Measurements from ENCODE around the gene USP10.

Gene USP10

GRCh38 chr16:84827897-84828296 lies 128.1 kb downstream of the USP10 start:
- no peak for DNase-seq

GRCh38 chr16:84828322-84828721 lies 128.5 kb downstream of the USP10 start:
- DNase-seq, result no peak

All from retina (tissue), 1 donor.